Testis (tissue), 2 donors: ENCODE measurements around the gene PPP2R5B.

ENCODE experiments used
- CTCF ChIP-seq, 3 experiments: fragments of 450-650 bp in 2 of 3; fragments of 200-600 bp in 1 of 3; sonication (generic) in 1 of 3; IDR thresholded peaks; one replicate each; pipeline ENCODE4 v1.5.1; 2016 to 2019; ENCODE audit warnings: antibody characterized with exemption in 3 of 3, mild to moderate bottlenecking in 2 of 3, moderate library complexity in 1 of 3
- POLR2A ChIP-seq: fragments of 450-650 bp; IDR thresholded peaks from one replicate; pipeline ENCODE4 v1.6.1; 2017; ENCODE audit warnings: antibody characterized with exemption, mild to moderate bottlenecking, moderate library complexity

GRCh38 chr11:64936539-64936938 is 12.1 kb downstream of the PPP2R5B start:
- TF ChIP-seq POLR2A (no peak), CTCF (IDR thresholded peaks at IDR 0.05) (no peak)
